Activated CD4-positive, alpha-beta T cell treated with anti-CD3 and anti-CD28 coated beads for 24 hours (primary cell): Measurements from ENCODE around the gene ELMO1.
A peak's percentile ranks its signal among the peaks of the same experiment; 100 is the strongest.

ENCODE experiments used
- DNase-seq, 2 donors: peaks; one replicate each; pipeline ENCODE4 v3.0.0-alpha.2; 2020; ENCODE audit warnings: low read depth in 2 of 2

The ELMO1 gene

GRCh38 chr7:37065779-37066271 lies 382.8 kb downstream of the ELMO1 start:
- peak; percentile 19 to 23 for DNase-seq

GRCh38 chr7:37062560-37062859 lies 386.2 kb downstream of the ELMO1 start:
- no peak for DNase-seq

- no peak for DNase-seq
Observed at GRCh38 chr7:37061849-37062559, 386.7 kb downstream of the ELMO1 start.

GRCh38 chr7:37056234-37056912 lies 392.3 kb downstream of the ELMO1 start:
- no peak for DNase-seq

- no peak for DNase-seq
Observed at GRCh38 chr7:37054624-37055241, 393.9 kb downstream of the ELMO1 start.

- DNase-seq: no peak
Observed at GRCh38 chr7:37052705-37053104, 396.0 kb downstream of the ELMO1 start.

GRCh38 chr7:37050801-37051200 lies 397.9 kb downstream of the ELMO1 start:
- no peak for DNase-seq

GRCh38 chr7:37048674-37049073 lies 400.0 kb downstream of the ELMO1 start:
- no peak for DNase-seq

GRCh38 chr7:37047260-37047659 lies 401.4 kb downstream of the ELMO1 start:
- no peak for DNase-seq

- DNase-seq: no peak
Observed at GRCh38 chr7:37046531-37047079, 402.1 kb downstream of the ELMO1 start.

GRCh38 chr7:37045681-37046179 lies 402.9 kb downstream of the ELMO1 start:
- no peak for DNase-seq

- no peak for DNase-seq
Observed at GRCh38 chr7:37041461-37041860, 407.2 kb downstream of the ELMO1 start.

GRCh38 chr7:37040330-37040729 lies 408.3 kb downstream of the ELMO1 start:
- DNase-seq: no peak

- DNase-seq: no peak
Observed at GRCh38 chr7:37039131-37039749, 409.4 kb downstream of the ELMO1 start.

GRCh38 chr7:37038706-37039105 lies 410.0 kb downstream of the ELMO1 start:
- DNase-seq: no peak

GRCh38 chr7:37037286-37037685 lies 411.4 kb downstream of the ELMO1 start:
- DNase-seq: no peak

- no peak for DNase-seq
Observed at GRCh38 chr7:37035631-37036030, 413.0 kb downstream of the ELMO1 start.

- no peak for DNase-seq
Observed at GRCh38 chr7:37033141-37033540, 415.5 kb downstream of the ELMO1 start.

GRCh38 chr7:37032258-37032601 lies 416.4 kb downstream of the ELMO1 start:
- DNase-seq: no peak

- DNase-seq: peak; percentile 29 to 49
Observed at GRCh38 chr7:37031571-37032257, 416.9 kb downstream of the ELMO1 start.

- DNase-seq: peak; percentile 18 to 21
Observed at GRCh38 chr7:37028909-37029440, 419.7 kb downstream of the ELMO1 start.
